ENCODE measurements around the gene YLPM1.

GRCh38 chr14:74762917-74763802 lies at the start of gene YLPM1:
- peak; percentile 54 for TF ChIP-seq CTCF (IDR thresholded peaks at IDR 0.05; ENCODE audit: insufficient read depth, low read depth, low read length)
- TF ChIP-seq EZH2 (IDR thresholded peaks at IDR 0.05; ENCODE audit: insufficient read depth, low read length), result no peak
